IMR-90 (cell line): Measurements from ENCODE around the gene NPEPL1. TPM values are rescaled to one million over a fixed set of nuclear protein-coding genes. Genes with fewer than 3 reads are reported as not detected.

ENCODE experiments used
- ATAC-seq: fragments of 200-7000 bp; cut with Tn5 transposase; 2 replicates; pipeline ENCODE4 v1.9.1; 2020; ENCODE audit warnings: low read depth, mild to moderate bottlenecking, moderate library complexity
- BruUV-seq: library from RNA; stranded (reverse); fragments of 400-500 nt; replicated peaks from 2 replicates; lab custom pipeline; 2021; lab: Mats Ljungman, UMichigan
- CTCF ChIA-PET: fragments of 300-600 bp; formaldehyde crosslinking; extraction: SDS; loops from one replicate; lab custom pipeline; 2021; ENCODE audit warnings: antibody characterized with exemption; lab: Yijun Ruan, JAX
- POLR2A ChIA-PET: fragments of 300-600 bp; sonication (Branson Sonifier 250); formaldehyde crosslinking; loops from one replicate; lab custom pipeline; 2022; ENCODE audit warnings: antibody characterized with exemption; ENCODE audit not compliant: unreplicated experiment; lab: Charles Lee
- DNase-seq: peaks from one replicate; pipeline ENCODE4 v3.0.0; 2013
- H2AFZ ChIP-seq: replicated peaks from 2 replicates; pipeline ENCODE3; 2013; ENCODE audit warnings: low read length, mild to moderate bottlenecking; ENCODE audit not compliant: poor library complexity
- H2AK5ac ChIP-seq: 2 replicates; pipeline ENCODE4 v1.6.1; 2013; ENCODE audit warnings: low read depth, low read length, inconsistent platforms
- H2AK9ac ChIP-seq: replicated peaks from 2 replicates; pipeline ENCODE3; 2013; ENCODE audit warnings: mild to moderate bottlenecking, low read depth, low read length, moderate library complexity; ENCODE audit not compliant: poor library complexity
- H2BK120ac ChIP-seq: 2 replicates; pipeline ENCODE4 v1.6.1; 2013; ENCODE audit warnings: low read depth, low read length, inconsistent platforms
- H2BK15ac ChIP-seq: 3 replicates; pipeline ENCODE4 v1.6.1; 2013; ENCODE audit warnings: low read depth, low read length, inconsistent platforms
- H2BK20ac ChIP-seq: 2 replicates; pipeline ENCODE4 v1.6.1; 2013; ENCODE audit warnings: low read depth, mild to moderate bottlenecking, inconsistent platforms, low read length, moderate library complexity
- H2BK5ac ChIP-seq: 2 replicates; pipeline ENCODE4 v1.6.1; 2013; ENCODE audit warnings: mild to moderate bottlenecking, low read depth, low read length, inconsistent platforms; ENCODE audit not compliant: poor library complexity, severe bottlenecking
- H3K14ac ChIP-seq: replicated peaks from 2 replicates; pipeline ENCODE4 v1.6.1; 2013; ENCODE audit warnings: low read depth, low read length, inconsistent platforms
- H3K18ac ChIP-seq: 2 replicates; pipeline ENCODE4 v1.6.1; 2013; ENCODE audit warnings: low read depth, low read length, control low read depth
- H3K23ac ChIP-seq: 2 replicates; pipeline ENCODE4 v1.6.1; 2013; ENCODE audit warnings: low read depth, low read length, inconsistent platforms
- H3K27ac ChIP-seq: 2 replicates; pipeline ENCODE4 v1.5.1; 2013; ENCODE audit warnings: mild to moderate bottlenecking, control low read depth, low read length; ENCODE audit not compliant: insufficient read depth
- H3K27me3 ChIP-seq: 2 replicates; pipeline ENCODE4 v1.6.1; 2013; ENCODE audit warnings: low read length; ENCODE audit not compliant: control insufficient read depth, insufficient read depth
- H3K36me3 ChIP-seq: 2 replicates; pipeline ENCODE4 v1.6.1; 2013; ENCODE audit warnings: low read length, mixed read lengths; ENCODE audit not compliant: control insufficient read depth, insufficient read depth
- H3K4ac ChIP-seq: 2 replicates; pipeline ENCODE4 v1.6.1; 2013; ENCODE audit warnings: low read depth, low read length, inconsistent platforms
- H3K4me1 ChIP-seq: 2 replicates; pipeline ENCODE4 v1.6.1; 2013; ENCODE audit warnings: low read length, mixed read lengths; ENCODE audit not compliant: control insufficient read depth, insufficient read depth
- H3K4me2 ChIP-seq: 2 replicates; pipeline ENCODE4 v1.6.1; 2013; ENCODE audit warnings: low read depth, mild to moderate bottlenecking, control low read depth, low read length, moderate library complexity
- H3K4me3 ChIP-seq: 2 replicates; pipeline ENCODE4 v1.5.1; 2013; ENCODE audit warnings: low read depth, mild to moderate bottlenecking, control low read depth, low read length, moderate library complexity; ENCODE audit not compliant: insufficient read depth
- H3K56ac ChIP-seq: 2 replicates; pipeline ENCODE4 v1.6.1; 2013; ENCODE audit warnings: low read length, inconsistent platforms; ENCODE audit not compliant: insufficient read depth; ENCODE audit errors: extremely low read depth
- H3K79me1 ChIP-seq, 2 experiments: 2 replicates each; pipeline ENCODE4 v1.6.1; 2013; ENCODE audit warnings: low read length in 2 of 2, inconsistent platforms in 1 of 2, low read depth in 1 of 2
- H3K9ac ChIP-seq: 2 replicates; pipeline ENCODE4 v1.6.1; 2013; ENCODE audit warnings: low read depth, low read length, control low read depth
- H3K9me1 ChIP-seq: 2 replicates; pipeline ENCODE4 v1.6.1; 2013; ENCODE audit warnings: low read length, inconsistent platforms; ENCODE audit not compliant: insufficient read depth
- H3K9me3 ChIP-seq: 2 replicates; pipeline ENCODE4 v1.6.1; 2013; ENCODE audit warnings: low read length; ENCODE audit not compliant: control insufficient read depth, insufficient read depth
- H4K20me1 ChIP-seq: 2 replicates; pipeline ENCODE4 v1.6.1; 2013; ENCODE audit warnings: low read length, inconsistent platforms; ENCODE audit not compliant: insufficient read depth
- H4K5ac ChIP-seq: 2 replicates; pipeline ENCODE4 v1.6.1; 2013; ENCODE audit warnings: mild to moderate bottlenecking, low read depth, low read length, control low read depth
- H4K8ac ChIP-seq, 2 experiments: 2 replicates each; pipeline ENCODE4 v1.6.1; 2013; ENCODE audit warnings: low read depth in 2 of 2, low read length in 2 of 2, control low read depth in 1 of 2, inconsistent platforms in 1 of 2
- H4K91ac ChIP-seq: 2 replicates; pipeline ENCODE4 v1.6.1; 2013; ENCODE audit warnings: low read depth, low read length, inconsistent platforms; ENCODE audit not compliant: insufficient read depth
- USF2 ChIP-seq: fragments of 150-350 bp; IDR thresholded peaks from 2 replicates; pipeline ENCODE4 v1.6.1; 2017; ENCODE audit warnings: mild to moderate bottlenecking, antibody characterized with exemption, low read length, low read depth
- WGBS, 2 experiments: methylation state at CpG; one replicate each; pipeline versions ENCODE4 v1.1.5 to v1.1.7; 2013; ENCODE audit warnings: missing lambda C conversion rate in 2 of 2; ENCODE audit not compliant: insufficient read length in 1 of 2; ENCODE audit errors: extremely low coverage in 2 of 2; 5-methylcytosine and 5-hydroxymethylcytosine counted together
- dilution Hi-C: fragments of 300-500 bp; cut with HindIII; formaldehyde crosslinking; loops from one replicate; pipeline ENCODE4 v1.14.3; 2018; ENCODE audit warnings: low sequenced_read_pairs; ENCODE audit not compliant: unreplicated experiment
- in situ Hi-C: fragments of 300-500 bp; cut with MboI; formaldehyde crosslinking; loops from 3 replicates; pipeline ENCODE4 v1.14.3; 2019; ENCODE audit warnings: low sequenced_read_pairs, inconsistent platforms, mixed read lengths
- intact Hi-C: fragments of 100-400 bp; cut with micrococcal nuclease; formaldehyde crosslinking; loops from 2 replicates; pipeline ENCODE4 v1.10.0; 2022
- polyA plus RNA-seq, 3 experiments: library from polyadenylated mRNA; depleted of rRNA; stranded (reverse); fragments of >200 nt; gene quantifications; 2 replicates each; pipeline ENCODE4 v1.2.3, GENCODE V29; 2012; ENCODE audit warnings: low replicate concordance in 1 of 3
- total RNA-seq: library from RNA; depleted of rRNA; stranded (reverse); fragments of >200 nt; gene quantifications from 2 replicates; pipeline ENCODE4 v1.2.3, GENCODE V29; 2012

The NPEPL1 gene
- total and polyA plus RNA-seq, 2 of the 4 experiments (the other 2 are of a cell fraction) = 6.3 to 10.4 TPM

GRCh38 chr20:58702859-58703648 is 10.5 kb downstream of the NPEPL1 start:
- no peak overlapping the region for H2AFZ ChIP-seq
- BruUV-seq = no TSS peak
- no peak overlapping the region for H4K5ac ChIP-seq
- H3K4me3 ChIP-seq = no peak overlapping the region
- no peak for DNase-seq
- in situ Hi-C loops (no loop called here), dilution Hi-C loops (no loop called here), intact Hi-C loops (no loop called here)
- H2AK5ac ChIP-seq = no peak overlapping the region
- no peaks in the 10 kb centered on the region for H4K20me1 ChIP-seq
- no peak overlapping the region for H3K18ac ChIP-seq
- H3K9ac ChIP-seq = no peak overlapping the region
- ChIA-PET POLR2A (no interaction called here), CTCF (interaction anchor here (1.5 kb wide), 1 partner anchor 12 kb away, joined by 3 read pairs; no protein-coding TSS in a partner anchor)
- H3K4me2 ChIP-seq = no peak overlapping the region
- no peak overlapping the region for H3K4ac ChIP-seq
- H2AK9ac ChIP-seq = no peak overlapping the region
- H3K4me1 ChIP-seq = peaks cover 6% of the 10 kb centered on the region
- H3K27ac ChIP-seq = no peak overlapping the region
- ATAC-seq = no peak
- TF ChIP-seq USF2 = no peak
- WGBS, 2 experiments = 89% methylated on average over 5 of the region's 28 CpGs; no CpG with 5 or more reads in 1 of the 2 experiments
- no peak overlapping the region for H3K56ac ChIP-seq
- H3K9me1 ChIP-seq = no peaks in the 10 kb centered on the region; the same call in 1 of the 2 replicates
- no peak overlapping the region for H2BK20ac ChIP-seq
- H4K8ac ChIP-seq = no peak overlapping the region
- H3K36me3 ChIP-seq = peaks cover 26% of the 10 kb centered on the region
- no peak overlapping the region for H2BK120ac ChIP-seq
- H3K27me3 ChIP-seq = no peaks in the 10 kb centered on the region
- H2BK5ac ChIP-seq = no peak overlapping the region
- no peak overlapping the region for H4K91ac ChIP-seq
- no peaks in the 10 kb centered on the region for H3K9me3 ChIP-seq
- no peak overlapping the region for H3K14ac ChIP-seq
- H3K79me1 ChIP-seq = no peaks in the 10 kb centered on the region
- no peak overlapping the region for H3K23ac ChIP-seq
- H2BK15ac ChIP-seq = no peak overlapping the region
